ENCODE data around the gene TEX38.
"Not testable (repeated sequence)": the region's sequence is repeated elsewhere in the genome, so short reads cannot be mapped to it uniquely, and the experiment has no call there.

Gene TEX38

DNA sequence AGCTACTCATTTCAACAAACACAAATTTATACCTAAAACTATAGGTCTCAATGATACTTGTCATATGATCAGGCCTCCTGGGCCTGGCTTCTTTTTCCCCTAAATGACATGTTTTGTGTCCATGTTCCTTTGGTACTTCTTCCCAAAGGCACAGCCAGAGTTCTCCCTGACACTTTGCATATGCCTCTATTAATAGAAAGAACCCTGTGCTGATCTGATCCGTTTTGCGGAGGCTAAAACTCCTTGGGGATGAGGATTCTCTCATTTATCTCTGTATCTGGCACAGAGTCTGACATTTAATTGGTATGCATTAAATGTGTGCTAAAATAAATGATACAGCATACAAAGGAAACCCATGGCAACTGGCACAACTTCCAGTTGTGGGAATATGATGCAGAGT, 15.0 kb upstream of the TEX38 start:
- DNase-seq, result no peak

DNA sequence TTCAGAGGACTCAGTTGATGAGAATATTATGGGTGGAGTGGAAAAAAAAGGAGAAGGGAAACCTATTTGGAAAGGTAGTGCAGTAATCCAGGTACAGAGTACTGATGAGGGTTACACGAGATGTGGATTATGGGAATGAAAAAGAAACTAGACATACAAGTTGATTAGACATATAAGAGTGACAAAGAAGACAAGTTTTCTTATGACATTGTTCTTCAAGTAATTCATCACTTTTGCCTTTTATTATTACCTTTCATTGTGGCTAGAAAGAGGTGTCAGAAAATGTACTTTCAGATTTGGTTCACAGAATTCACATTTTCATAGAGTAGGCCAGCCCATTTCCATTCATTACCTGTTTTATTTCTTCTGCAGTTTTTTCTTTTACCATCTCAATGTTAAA, 13.9 kb upstream of the TEX38 start:
- no peak for DNase-seq

DNA sequence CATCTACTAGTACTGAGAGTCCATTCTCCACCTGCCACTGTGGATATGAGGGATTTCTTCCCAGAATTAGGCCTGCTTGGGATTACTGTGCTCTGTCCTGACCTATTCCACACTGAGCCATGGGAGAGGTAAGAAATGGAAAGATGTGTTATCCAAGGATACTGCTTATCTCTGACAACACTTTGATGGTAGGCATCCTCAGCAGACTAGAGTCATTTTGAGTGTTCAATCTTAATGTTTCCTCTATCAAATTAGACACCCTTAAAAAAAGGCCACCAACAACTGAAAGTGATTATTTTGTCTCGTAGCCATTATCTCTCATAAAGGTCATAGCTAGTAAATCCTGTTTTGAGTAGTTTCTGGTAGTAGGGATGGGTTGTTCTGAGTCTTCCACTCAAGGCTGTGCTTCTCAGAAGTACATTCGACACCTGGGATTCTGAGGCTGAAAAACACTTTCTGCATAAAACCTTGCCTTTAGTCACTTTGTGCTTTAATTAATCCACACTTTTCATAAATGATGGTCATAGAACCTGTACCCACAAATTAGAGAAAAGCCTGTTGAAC, 12.3 kb upstream of the TEX38 start:
- no peak for DNase-seq

DNA sequence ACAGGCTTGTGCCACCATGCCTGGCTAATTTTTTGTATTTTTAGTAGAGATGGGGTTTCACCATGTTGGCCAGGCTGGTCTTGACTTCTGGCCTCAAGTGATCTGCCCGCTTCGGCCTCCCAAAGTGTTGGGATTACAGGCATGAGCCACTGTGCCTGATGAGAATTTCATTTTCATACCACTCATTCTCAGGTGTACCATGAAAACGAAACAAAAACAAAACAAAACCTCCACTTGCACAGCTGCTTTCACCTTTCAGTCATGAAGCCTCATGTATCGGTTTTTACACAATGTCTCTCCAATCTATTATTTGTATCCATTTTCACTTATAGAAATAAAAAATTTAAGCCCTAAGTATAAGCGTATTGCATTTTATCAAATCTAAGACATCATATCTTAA, 11.5 kb upstream of the TEX38 start:
- DNase-seq, result not testable (repeated sequence)

DNA sequence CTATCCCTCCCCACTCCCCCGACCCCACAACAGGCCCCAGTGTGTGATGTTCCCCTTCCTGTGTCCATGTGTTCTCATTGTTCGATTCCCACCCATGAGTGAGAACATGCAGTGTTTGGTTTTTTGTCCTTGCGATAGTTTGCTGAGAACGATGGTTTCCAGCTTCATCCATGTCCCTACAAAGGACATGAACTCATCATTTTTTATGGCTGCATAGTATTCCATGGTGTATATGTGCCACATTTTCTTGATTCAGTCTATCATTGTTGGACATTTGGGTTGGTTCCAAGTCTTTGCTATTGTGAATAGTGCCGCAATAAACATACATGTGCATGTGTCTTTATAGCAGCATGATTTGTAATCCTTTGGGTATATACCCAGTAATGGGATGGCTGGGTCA, 8.7 kb upstream of the TEX38 start:
- not testable (repeated sequence) for DNase-seq

DNA sequence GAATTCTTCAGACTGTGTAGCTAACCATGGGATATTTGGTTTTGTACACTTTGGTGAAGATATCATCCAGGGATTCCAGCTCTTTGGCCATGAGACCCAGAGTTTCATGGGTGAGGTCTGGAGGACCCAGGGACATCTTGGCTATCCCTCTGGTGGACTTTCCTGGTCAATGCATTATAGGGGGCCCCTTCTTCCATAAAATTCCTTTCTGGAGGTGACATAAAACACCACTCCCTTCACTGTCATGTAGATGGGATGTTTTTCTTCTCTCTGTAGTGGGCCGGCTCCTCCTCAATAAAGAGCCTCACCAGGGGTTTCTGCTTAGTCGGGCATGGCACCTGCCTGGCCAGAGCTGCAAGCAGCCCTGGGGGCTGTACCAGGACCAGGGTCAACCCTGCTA, 5.7 kb upstream of the TEX38 start:
- no peak for DNase-seq

DNA sequence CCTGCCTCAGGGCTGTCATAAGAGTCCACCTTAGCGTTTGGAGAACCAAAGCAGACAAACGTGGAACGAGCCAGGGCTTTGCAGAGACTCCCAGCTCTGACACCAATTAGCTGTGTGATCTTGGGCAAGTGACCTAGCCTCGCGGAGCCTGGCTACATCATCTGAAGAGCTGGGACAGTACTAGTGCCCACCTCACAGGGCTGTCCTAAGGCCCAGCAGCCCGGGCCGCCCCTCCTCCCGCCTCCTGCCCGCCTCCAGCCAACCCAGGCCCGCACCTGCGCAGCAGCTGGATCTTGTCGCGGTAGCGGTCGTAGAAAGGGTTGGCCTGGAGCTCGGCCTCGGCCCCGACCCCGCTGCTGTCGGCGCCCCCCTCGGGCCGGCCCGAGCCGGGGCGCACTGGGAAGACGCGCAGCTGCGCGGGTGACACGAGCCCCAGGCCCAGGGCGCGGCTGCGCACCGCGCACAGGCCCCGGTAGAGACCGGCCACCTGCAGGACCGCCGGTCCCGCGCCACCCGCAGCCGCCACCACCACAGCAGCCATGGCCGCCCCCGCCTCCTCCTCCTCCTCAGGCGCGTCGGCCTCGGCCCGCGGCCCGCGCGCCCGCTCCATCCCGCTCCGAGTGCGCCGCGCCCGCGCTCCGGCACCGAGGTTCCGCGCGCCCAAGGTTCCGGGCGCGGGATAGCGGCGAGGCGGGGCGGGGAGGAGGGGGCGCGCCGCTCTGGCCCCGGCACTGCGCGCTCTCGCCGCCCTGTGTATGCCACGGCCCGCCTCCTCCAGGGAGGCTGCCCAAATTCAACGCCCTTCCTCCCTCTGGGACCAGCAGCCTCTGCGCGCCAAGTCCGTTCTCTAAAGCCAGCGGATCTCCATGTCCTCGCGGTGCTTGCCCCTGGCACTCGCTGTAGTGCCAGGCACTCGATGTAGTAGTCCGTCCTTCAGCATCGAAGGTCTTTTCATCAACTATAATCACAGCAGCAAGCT, 3.6 kb upstream of the TEX38 start, which contains the start of gene ATPAF1:
Gene ATPAF1 (minus strand): TSS at position 583 of the 979 bp plus-strand sequence. CDS start 42 bp downstream, at position 541.
- peak in 1 of 2 experiments; percentile 12 for DNase-seq

DNA sequence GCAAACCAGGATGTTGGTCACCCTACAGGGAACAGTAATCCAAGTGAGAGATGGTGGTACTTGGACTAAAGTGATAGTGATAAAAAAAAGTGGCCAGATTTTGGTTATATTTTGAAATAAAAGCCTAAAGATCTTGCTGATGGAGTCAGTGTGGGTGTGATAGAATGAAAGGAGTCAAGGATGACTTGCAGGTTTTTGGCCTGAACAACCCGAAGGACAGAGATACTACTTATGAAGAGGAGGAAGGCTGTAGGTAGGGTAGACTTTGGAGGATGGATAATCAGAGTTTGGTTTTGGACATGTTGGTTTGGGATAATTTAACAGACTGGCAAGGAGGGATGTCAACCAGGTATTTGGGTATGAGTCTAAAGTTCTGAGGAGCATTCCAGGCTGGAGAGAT, 1.5 kb upstream of the TEX38 start:
- DNase-seq, result no peak

DNA sequence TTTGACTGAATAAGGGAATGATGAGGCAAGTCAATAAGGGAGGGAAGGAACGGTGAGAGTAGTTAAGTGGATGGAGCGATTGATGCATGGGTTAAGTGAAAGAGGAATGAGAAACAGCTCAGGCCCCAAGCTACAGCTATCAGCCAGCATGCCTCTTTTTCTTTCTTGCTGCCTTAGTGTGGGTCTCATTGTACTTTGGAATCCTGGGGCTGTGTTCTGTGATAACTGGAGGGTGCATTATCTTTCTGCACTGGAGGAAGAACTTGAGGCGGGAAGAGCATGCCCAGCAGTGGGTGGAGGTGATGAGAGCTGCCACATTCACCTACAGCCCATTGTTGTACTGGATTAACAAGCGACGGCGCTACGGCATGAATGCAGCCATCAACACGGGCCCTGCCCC, 1.0 kb downstream of the TEX38 start:
- DNase-seq, result no peak

DNA sequence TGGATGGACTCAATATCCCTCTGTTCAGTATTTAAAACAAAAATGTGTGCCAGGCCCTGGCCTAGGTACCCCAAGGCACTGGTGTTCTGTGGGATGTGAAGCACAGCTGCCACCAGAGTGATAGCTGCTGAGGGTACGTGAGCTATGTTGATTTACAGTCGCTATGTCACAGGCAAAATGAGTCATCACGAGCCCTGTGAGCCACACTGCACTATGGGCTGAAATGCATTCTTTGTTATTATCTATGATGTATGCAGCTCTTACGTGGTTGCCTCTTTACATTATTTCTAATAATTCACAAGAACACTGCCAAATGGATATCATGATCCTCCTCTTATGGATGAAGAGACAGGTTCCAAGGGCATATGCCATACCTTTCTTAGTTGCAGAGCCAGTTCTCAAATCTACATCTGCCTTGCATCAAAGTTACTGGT, 2.1 kb downstream of the TEX38 start:
- DNase-seq, result no peak

DNA sequence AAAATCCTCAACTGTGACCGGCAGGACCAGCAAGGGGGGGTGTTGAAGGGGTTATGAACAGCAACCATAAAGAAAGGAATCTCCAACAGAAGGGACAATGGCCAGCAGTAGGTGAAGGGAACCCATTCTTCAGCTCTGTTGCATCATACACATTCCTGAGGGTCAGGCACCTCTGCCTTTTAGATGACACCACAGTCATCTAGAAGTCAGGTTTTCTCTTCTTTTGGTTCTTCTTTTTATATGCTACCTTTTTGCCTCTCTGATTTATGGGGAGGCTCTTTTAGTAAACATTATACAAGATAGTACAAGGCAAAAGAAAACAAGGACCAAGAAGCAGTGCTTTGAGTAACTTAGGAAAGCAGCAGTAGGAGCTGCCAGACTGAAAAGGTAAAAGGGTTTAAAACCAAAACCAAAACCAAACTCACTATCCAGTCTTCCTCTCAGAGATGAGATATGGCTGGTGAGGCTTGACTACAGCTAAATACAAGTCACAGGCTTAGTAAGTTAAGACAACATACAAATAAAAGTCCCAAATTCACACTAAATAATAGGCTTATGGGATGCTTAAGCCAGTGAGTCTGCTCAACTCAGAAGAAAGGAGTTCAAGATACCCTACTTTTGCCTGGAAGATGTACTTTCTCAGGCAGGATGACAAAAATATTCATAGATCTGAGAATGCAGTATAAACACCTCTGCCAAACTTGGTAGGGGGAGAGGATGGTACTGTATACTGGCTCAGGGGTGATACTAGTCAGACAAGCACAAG, 4.1 kb downstream of the TEX38 start:
- DNase-seq, result no peak

DNA sequence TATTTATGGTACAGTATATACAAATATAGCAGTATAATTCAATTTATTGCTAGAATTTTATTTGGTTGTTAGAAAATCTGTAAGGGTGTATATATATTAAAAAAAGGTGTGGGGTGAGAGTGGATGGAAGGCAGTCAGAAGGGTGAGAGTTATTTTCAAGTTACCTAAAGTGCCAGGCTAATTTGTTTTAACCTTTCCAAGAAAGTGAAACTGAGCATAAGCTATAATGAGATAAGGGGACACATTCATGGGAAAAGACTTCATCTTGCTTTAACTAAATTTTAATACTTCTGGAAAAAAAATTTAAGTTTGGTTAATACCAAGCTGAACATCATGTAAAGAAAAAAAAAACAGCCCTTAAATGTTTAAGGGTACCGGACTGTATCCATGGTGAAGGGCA, 4.9 kb downstream of the TEX38 start:
- DNase-seq, result no peak

DNA sequence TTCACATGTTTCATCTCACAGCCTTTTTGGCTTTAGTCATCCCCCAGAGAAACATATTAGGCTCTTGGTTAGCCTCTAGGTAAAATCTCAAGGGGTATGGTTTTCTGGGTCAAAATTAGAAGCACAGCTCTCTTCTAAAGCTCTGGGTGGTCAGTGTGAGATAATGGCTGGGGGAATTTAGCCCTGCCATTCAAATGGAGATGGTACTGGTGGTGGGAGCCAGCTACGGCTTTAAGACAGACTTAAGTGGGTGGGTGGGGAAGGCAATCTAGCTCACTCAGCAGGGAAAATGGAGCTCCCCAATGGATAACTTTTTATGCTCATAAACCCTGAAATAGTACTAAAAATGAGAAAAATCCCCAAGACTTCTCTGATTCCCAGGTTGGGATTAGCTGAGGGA, 5.7 kb downstream of the TEX38 start:
- no peak for DNase-seq

DNA sequence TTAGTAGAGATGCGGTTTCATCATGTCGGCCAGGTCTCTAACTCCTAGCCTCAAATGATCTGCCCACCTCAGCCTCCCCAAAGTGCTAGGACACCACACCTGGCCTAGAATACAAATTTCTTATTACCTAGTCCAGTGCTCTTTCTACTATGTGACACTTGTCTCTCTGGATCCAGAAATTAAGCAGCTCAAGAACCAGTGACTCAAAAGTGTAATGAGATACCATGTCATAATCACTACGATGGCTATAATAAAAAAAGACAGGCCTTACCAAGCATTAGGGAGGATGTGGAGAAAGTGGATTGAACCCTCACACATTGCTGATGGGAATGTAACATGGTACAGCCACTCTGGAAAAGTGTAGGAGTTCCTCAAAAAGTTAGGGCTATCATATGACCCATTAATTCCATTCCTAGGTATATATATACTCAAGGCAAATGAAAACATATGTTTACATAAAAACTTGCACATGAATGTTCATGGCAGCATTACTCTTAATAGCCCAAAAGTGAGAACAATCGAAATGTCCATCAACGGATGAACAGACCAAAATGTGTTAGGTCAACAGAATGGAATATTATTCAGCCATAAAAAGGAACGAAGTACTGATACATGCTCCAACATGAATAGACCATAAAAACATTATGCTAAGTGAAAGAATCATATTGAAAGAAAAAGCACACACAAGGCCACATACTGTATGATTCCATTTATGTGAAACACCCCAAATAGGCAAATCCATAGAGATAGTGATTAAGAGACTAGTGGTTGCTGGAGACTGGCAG, 8.3 kb downstream of the TEX38 start:
- DNase-seq, result no peak

DNA sequence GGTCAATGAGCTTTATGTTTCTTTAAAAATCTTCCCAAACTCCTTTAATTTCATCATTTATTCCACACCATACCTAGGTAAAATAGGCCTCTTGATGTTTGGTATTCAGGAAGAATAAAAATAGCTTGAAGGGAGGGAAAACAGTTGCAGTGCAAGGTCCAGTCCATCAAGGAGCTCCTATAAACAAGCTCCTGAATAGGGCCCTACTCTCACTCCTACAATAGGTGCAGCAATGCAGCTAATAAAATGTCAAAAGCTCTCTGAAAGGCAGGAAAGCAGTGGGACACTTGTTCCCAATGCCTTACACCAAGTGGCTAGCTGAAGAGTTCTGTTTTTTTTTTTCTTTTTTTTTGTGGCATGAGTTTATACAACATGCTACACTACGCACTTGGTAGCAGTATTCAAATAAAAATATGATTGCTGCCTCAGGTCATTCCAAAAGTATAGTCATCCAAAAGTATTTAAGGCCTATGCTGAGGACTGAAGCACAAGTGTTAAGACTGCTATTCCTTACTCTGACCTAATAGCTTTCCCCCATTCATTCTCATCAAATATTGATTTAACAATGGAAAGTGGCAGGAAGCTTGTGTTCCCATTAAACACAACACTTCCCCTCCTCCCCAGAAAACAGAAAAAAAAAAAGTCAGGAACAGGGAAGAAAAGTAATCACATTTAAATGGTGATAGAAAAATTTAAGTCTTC, 9.8 kb downstream of the TEX38 start:
- DNase-seq, result no peak

DNA sequence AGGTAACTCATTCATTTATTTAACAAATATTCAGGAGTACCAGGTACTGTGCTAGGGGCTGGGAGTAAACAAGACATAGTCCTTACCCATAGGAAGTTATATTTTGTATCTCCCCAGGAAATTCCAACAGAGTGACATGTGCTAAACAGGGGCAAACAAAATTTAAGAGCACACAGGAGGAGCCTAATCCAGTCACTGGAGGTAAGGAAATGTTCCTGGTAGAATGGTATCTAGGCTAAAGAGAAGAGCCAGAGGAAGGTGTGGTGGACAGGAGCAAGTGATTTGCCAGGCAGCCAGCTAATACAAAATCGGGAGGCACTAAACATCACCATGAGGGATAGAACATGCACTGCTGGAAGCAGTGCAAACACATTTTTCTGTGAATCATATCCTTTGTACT, 10.4 kb downstream of the TEX38 start:
- no peak for DNase-seq

DNA sequence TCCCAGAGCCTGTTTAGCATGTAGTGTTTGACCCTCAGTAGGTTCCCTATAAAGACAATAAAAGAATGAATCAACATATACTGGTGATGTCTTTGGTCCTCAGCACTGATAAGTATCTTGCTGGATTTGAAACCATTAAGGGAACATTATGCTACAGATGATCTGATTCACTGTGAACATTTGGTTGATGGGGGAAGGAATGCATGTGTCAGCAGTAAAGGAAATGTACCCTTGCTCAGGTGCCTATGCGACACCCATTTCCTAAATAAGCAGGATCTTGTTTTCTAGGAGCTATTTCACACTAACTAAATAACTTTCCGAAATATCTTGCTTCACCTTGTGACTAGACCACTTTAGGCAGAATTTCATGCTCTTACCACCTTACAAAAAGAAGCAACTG, 13.0 kb downstream of the TEX38 start:
- no peak for DNase-seq

DNA sequence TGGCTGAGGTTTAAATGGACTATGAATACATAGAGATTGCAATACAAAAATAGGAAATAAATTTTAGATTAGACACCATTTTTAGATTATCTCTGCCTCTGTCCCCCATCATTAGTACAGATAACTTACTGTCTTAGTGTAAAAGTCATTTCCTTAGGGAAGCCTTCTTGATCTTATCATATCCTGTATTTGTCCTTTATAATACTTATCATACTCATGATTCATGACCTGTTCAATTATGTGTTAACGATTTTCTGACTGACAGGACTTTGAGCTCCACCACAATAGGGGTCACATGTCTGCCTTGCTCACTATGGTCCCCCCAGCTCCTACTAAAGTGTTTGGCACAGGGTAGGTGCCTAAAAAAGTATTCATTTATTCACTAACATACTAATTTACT, 14.6 kb downstream of the TEX38 start:
- DNase-seq, result no peak

DNA sequence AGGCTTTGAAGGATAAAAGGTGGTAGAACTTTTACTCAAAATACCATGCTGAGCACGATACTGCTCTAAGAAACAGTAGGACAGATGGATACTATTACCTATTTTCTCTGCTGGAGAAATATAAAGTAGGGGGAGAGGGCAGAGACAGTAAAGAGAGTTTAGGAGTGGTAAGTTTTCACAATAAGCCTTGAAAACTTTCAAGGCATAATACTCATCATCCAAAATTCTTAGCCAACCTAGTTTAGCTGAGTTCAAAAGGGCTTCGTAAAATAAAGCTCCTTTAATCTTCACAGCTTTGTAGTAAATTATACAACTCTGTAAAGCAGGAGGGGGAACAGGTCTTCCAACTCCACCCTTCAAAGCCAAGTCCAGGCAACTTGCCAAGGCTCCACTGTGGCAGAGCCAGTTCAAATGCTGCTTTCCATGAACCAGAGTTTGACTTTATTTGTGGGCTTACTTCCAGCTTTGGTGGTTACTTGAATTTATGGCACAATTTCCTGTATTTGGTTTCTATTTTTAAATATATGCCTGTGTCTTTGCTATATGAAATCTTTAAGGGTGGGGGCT, 15.5 kb downstream of the TEX38 start:
- DNase-seq, result peak; percentile 26 to 67

DNA sequence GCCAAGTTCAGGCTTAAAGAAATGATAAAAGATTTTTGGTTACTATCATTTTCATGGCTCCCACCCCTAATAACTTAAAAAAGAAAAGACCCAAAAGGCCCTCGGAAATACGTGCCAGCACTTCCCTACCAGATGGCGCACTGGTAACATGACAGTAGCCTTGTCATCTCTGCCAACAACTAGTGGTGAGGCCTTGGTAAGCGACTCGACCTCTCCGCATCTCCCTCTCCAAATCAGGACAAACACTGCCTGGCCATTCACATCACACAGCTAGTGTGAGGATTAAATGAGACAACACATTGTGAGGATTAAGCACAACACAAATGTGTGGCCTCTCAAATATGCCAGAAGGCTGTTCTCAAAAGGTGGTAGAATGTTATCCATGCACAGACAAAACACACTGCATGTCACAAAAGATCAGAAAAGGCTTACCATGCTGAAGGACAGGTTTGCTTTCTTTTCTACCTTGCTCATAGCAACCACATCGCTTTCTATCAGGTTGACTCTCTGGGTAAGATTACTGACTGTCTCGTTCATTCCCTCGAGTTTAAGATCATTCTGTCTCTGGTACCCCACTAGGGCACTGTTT, 16.4 kb downstream of the TEX38 start:
- peak; percentile 57 to 69 for DNase-seq

DNA sequence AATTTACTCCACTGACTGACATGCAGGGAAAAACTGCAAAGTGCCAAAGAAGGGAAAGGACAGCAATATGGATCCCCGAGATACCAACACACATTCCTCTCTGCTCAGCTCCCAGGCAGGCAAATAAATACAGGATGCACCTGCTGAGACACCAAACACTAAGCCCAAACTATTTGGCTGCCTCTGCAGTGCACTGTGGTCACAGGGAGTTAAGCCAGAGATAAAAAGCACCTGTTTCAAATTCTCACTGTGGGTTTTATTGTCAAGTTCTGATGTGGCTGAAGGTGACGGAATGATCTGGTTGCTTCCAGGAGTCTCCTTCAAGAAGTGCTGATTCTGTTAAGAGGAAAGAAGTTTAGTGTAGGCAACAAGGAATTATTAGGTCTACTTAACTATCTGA, 17.7 kb downstream of the TEX38 start:
- peak; percentile 61 to 89 for DNase-seq
